Trophoblast cell (in vitro differentiated cells and primary cell): ENCODE data around the gene ZNF407.

Source experiments
- DNase-seq, 2 donors: peaks; one replicate each; pipeline ENCODE4 v3.0.0-alpha.2; 2016
- H2AFZ ChIP-seq: 2 replicates; pipeline ENCODE4 v1.6.1; 2013; ENCODE audit warnings: low read length, moderate library complexity, mild to moderate bottlenecking; ENCODE audit not compliant: insufficient read depth, poor library complexity
- H2AK5ac ChIP-seq: 2 replicates; pipeline ENCODE4 v1.6.1; 2013; ENCODE audit warnings: mild to moderate bottlenecking, low read length
- H2BK120ac ChIP-seq: 2 replicates; pipeline ENCODE4 v1.6.1; 2013; ENCODE audit warnings: low read length, mild to moderate bottlenecking, moderate library complexity; ENCODE audit not compliant: insufficient read depth, poor library complexity
- H2BK12ac ChIP-seq: 2 replicates; pipeline ENCODE4 v1.6.1; 2013; ENCODE audit warnings: mild to moderate bottlenecking, low read length, moderate library complexity
- H2BK5ac ChIP-seq: 2 replicates; pipeline ENCODE4 v1.6.1; 2013; ENCODE audit warnings: low read length, low read depth, moderate library complexity, mild to moderate bottlenecking; ENCODE audit not compliant: poor library complexity
- H3K14ac ChIP-seq: 2 replicates; pipeline ENCODE4 v1.6.1; 2013; ENCODE audit warnings: mild to moderate bottlenecking, low read length
- H3K18ac ChIP-seq: 2 replicates; pipeline ENCODE4 v1.6.1; 2013; ENCODE audit warnings: mild to moderate bottlenecking, low read length
- H3K23ac ChIP-seq: 2 replicates; pipeline ENCODE4 v1.6.1; 2013; ENCODE audit warnings: low read length
- H3K27ac ChIP-seq: 2 replicates; pipeline ENCODE4 v1.5.1; 2013; ENCODE audit warnings: low read depth, mild to moderate bottlenecking, inconsistent platforms, low read length, moderate library complexity
- H3K27me3 ChIP-seq: 2 replicates; pipeline ENCODE4 v1.6.1; 2013; ENCODE audit warnings: inconsistent platforms, mild to moderate bottlenecking, low read length, moderate library complexity; ENCODE audit not compliant: insufficient read depth
- H3K36me3 ChIP-seq, 2 experiments: 1 replicate in 1 of 2; 2 replicates in 1 of 2; pipeline ENCODE4 v1.6.1; 2013; ENCODE audit warnings: low read length in 2 of 2, mild to moderate bottlenecking in 2 of 2, moderate library complexity in 1 of 2; ENCODE audit not compliant: insufficient read depth in 2 of 2, control insufficient read depth in 1 of 2
- H3K4ac ChIP-seq: 2 replicates; pipeline ENCODE4 v1.6.1; 2013; ENCODE audit warnings: low read depth, mild to moderate bottlenecking, low read length, moderate library complexity
- H3K4me1 ChIP-seq, 2 experiments: 1 replicate in 1 of 2; 2 replicates in 1 of 2; pipeline ENCODE4 v1.6.1; 2013; ENCODE audit warnings: low read length in 2 of 2, mild to moderate bottlenecking in 2 of 2, moderate library complexity in 1 of 2; ENCODE audit not compliant: insufficient read depth in 2 of 2, control insufficient read depth in 1 of 2
- H3K4me2 ChIP-seq: 2 replicates; pipeline ENCODE4 v1.6.1; 2013; ENCODE audit warnings: inconsistent platforms, mild to moderate bottlenecking, low read length, moderate library complexity
- H3K4me3 ChIP-seq: 2 replicates; pipeline ENCODE4 v1.5.1; 2013; ENCODE audit warnings: mild to moderate bottlenecking, low read depth, low read length, inconsistent platforms
- H3K79me1 ChIP-seq: one replicate; pipeline ENCODE4 v1.6.1; 2013; ENCODE audit warnings: low read length
- H3K79me2 ChIP-seq: 2 replicates; pipeline ENCODE4 v1.6.1; 2013; ENCODE audit warnings: low read length, mild to moderate bottlenecking; ENCODE audit not compliant: control insufficient read depth, insufficient read depth, poor library complexity
- H3K9ac ChIP-seq: 2 replicates; pipeline ENCODE4 v1.6.1; 2013; ENCODE audit warnings: mild to moderate bottlenecking, low read length
- H3K9me3 ChIP-seq: 2 replicates; pipeline ENCODE4 v1.6.1; 2013; ENCODE audit warnings: low read depth, mild to moderate bottlenecking, control low read depth, inconsistent platforms, low read length; ENCODE audit not compliant: insufficient read depth
- H4K12ac ChIP-seq: 2 replicates; pipeline ENCODE4 v1.6.1; 2013; ENCODE audit warnings: low read depth, mild to moderate bottlenecking, low read length, moderate library complexity
- H4K8ac ChIP-seq: 2 replicates; pipeline ENCODE4 v1.6.1; 2013; ENCODE audit warnings: low read depth, mild to moderate bottlenecking, low read length, moderate library complexity
- H4K91ac ChIP-seq: one replicate; pipeline ENCODE4 v1.6.1; 2013; ENCODE audit warnings: low read depth, mild to moderate bottlenecking, low read length, moderate library complexity
- WGBS: extraction: QIAGEN DNeasy Blood & Tissue Kit; methylation state at CpG from one replicate; pipeline ENCODE4 v1.1.7; 2013; ENCODE audit warnings: missing lambda C conversion rate; ENCODE audit not compliant: insufficient read length, insufficient coverage; ENCODE audit errors: extremely low coverage; 5-methylcytosine and 5-hydroxymethylcytosine counted together

ZNF407 gene

DNA sequence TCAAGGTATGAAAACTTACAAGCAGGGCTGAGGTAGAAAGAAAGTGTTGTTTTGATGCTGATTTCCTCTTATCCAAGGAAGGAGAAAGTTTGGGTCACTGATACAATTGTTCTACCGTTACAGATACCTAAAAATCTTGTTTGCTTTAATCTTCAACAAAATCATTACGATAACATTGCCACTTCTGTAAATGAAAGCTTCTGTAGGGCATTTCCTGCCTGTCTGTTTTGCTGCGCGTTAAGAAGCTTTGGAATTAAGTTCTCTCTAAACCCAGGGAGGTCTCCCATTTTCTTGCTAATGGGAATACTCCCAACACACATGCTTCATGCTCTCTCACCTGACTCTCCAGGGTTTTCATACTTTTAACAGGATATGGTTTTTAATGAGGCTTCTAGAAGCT, 352.8 kb downstream of the ZNF407 start:
- H2AK5ac ChIP-seq, result no peak overlapping the region
- no peak overlapping the region for H3K4me2 ChIP-seq
- no peak overlapping the region for H2AFZ ChIP-seq
- H3K79me2 ChIP-seq, result no peaks in the 10 kb centered on the region
- no peak for DNase-seq
- H4K8ac ChIP-seq, result no peak overlapping the region
- H4K91ac ChIP-seq, result no peak overlapping the region
- H3K9ac ChIP-seq, result no peak overlapping the region
- no peaks in the 10 kb centered on the region for H3K4me1 ChIP-seq
- no peak overlapping the region for H3K4me3 ChIP-seq
- H3K79me1 ChIP-seq, result no peaks in the 10 kb centered on the region
- no peaks in the 10 kb centered on the region for H3K9me3 ChIP-seq
- H3K18ac ChIP-seq, result no peak overlapping the region
- H4K12ac ChIP-seq, result no peak overlapping the region
- H2BK5ac ChIP-seq, result no peak overlapping the region
- WGBS, result no CpG with 5 or more reads among the region's 4 CpGs
- H3K23ac ChIP-seq, result no peak overlapping the region
- no peak overlapping the region for H2BK120ac ChIP-seq
- H3K14ac ChIP-seq, result no peak overlapping the region
- H3K27ac ChIP-seq, result no peak overlapping the region
- H3K36me3 ChIP-seq, result no peaks in the 10 kb centered on the region
- no peak overlapping the region for H3K4ac ChIP-seq
- H2BK12ac ChIP-seq, result no peak overlapping the region
- no peaks in the 10 kb centered on the region for H3K27me3 ChIP-seq

DNA sequence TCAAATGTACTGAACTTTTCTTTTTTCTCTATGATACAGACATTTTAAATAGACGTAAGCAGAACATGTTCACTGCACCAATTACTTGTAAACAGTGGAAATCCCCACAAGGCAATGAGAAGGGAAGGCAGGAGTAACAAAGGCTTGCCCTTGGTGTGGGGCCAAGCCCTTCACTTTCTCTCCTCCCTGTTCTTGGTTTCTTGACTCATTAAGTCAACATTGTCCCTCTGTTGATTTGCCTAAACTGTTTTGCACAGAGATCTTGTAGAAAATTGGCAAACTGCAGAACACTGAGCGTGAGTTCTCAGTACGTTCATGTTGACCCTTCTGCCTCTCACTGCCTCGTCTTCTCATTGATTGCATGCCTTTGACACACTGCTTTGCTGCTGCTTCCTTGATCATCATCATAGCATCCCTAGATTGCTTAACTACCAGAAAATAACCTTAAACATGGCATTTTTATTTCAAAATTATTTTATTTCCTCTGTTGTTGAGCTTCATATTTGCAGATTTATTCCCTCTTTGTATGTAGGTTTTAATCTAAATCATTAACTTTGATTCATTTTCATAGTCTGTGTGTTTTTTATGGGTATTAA, 353.6 kb downstream of the ZNF407 start:
- no peak for DNase-seq
- Histone ChIP-seq H3K79me1 (no peaks in the 10 kb centered on the region), H3K9ac (no peak overlapping the region), H3K4me1 (no peaks in the 10 kb centered on the region), H2BK120ac (no peak overlapping the region), H3K27ac (no peak overlapping the region), H3K4me2 (no peak overlapping the region), H3K23ac (no peak overlapping the region), H4K91ac (no peak overlapping the region), H3K9me3 (peaks cover 2% of the 10 kb centered on the region), H3K79me2 (no peaks in the 10 kb centered on the region), H4K12ac (no peak overlapping the region), H3K18ac (no peak overlapping the region), H2AK5ac (no peak overlapping the region), H3K4ac (no peak overlapping the region), H2AFZ (no peak overlapping the region), H3K4me3 (no peak overlapping the region), H2BK12ac (no peak overlapping the region), H3K27me3 (no peaks in the 10 kb centered on the region), H2BK5ac (no peak overlapping the region), H4K8ac (no peak overlapping the region), H3K36me3 (no peaks in the 10 kb centered on the region), H3K14ac (no peak overlapping the region)
- no CpG with 5 or more reads among the region's 4 CpGs for WGBS

DNA sequence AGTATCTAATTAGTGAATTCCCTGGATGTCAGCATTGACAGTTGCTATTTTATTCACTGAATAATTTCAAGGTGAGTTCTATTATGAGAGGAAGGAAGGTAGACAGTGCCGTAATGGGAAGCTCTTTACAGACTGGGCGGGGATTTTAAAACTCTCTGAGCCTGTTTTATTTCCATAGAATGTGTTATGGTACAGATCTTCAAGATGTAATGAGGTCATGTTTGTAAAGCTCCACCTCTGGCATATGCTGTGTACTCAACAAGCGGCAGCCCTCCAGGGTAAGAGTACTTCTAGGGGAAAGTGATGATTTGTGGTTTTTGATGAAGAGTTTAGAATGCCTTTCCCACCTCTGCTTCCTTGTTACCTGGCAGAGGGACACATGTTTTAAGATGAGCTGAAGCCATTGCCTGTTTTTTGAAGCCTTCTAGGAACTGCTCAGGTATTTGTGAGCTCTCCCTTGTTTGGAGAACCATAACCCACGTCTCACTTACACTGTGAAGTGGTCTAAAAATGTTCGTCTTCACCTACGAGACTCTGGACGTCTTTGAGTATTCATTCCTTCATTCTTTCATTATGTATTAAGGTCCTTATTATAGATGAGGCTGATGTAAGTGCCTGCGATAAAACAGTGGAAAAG, 360.0 kb downstream of the ZNF407 start:
- Histone ChIP-seq H3K4me2 (no peak overlapping the region), H3K27me3 (no peaks in the 10 kb centered on the region), H4K8ac (no peak overlapping the region), H4K12ac (no peak overlapping the region), H3K9me3 (peaks cover 3% of the 10 kb centered on the region), H3K79me1 (no peaks in the 10 kb centered on the region), H2AK5ac (no peak overlapping the region), H2AFZ (no peak overlapping the region), H3K9ac (no peak overlapping the region), H2BK5ac (no peak overlapping the region), H2BK12ac (no peak overlapping the region), H3K14ac (no peak overlapping the region), H3K4me3 (no peak overlapping the region), H3K4me1 (no peaks in the 10 kb centered on the region), H4K91ac (no peak overlapping the region), H3K36me3 (peaks cover 0 to 2% of the 10 kb centered on the region in 2 experiments), H3K79me2 (no peaks in the 10 kb centered on the region), H3K18ac (no peak overlapping the region), H2BK120ac (no peak overlapping the region), H3K23ac (no peak overlapping the region), H3K4ac (no peak overlapping the region), H3K27ac (no peak overlapping the region)
- DNase-seq, result no peak
- no CpG with 5 or more reads among the region's 8 CpGs for WGBS

DNA sequence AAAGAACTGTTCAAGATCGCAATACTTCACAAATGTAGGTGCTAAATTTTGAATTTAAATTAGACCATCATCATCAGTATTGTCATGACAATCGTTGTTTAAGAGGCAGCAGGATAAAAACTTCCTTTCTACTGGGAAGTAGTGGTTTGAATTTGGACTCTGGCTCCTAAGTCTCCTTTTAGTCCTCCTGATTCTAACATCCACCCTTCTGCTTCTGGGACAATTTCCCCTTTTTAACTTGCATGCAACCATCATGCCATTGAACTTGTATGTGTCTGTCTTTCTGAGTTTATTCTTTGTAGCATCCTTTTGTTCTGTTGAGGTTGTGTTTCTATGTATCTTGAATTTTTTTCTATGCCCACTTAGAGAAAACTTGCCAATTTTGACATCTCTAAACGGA, 361.5 kb downstream of the ZNF407 start:
- Histone ChIP-seq H4K12ac (no peak overlapping the region), H3K36me3 (peaks cover 0 to 2% of the 10 kb centered on the region in 2 experiments), H2BK5ac (no peak overlapping the region), H2BK12ac (no peak overlapping the region), H2AK5ac (no peak overlapping the region), H3K9ac (no peak overlapping the region), H4K8ac (no peak overlapping the region), H4K91ac (no peak overlapping the region), H3K18ac (no peak overlapping the region), H3K4me3 (no peak overlapping the region), H3K4me2 (no peak overlapping the region), H3K79me2 (no peaks in the 10 kb centered on the region), H3K27ac (no peak overlapping the region), H3K4me1 (no peaks in the 10 kb centered on the region), H3K79me1 (no peaks in the 10 kb centered on the region), H2BK120ac (no peak overlapping the region), H3K14ac (no peak overlapping the region), H2AFZ (no peak overlapping the region), H3K27me3 (no peaks in the 10 kb centered on the region), H3K9me3 (peaks cover 3% of the 10 kb centered on the region), H3K4ac (no peak overlapping the region), H3K23ac (no peak overlapping the region)
- WGBS, result no CpG with 5 or more reads among the region's 3 CpGs
- no peak for DNase-seq
